Measurements from ENCODE around the gene SAT1. TPM values are rescaled to one million over a fixed set of nuclear protein-coding genes. Genes with fewer than 3 reads are reported as not detected.

Gene SAT1
- total RNA-seq, 4 donors from 2014 or later: 287 to 793 (median 450) TPM

DNA sequence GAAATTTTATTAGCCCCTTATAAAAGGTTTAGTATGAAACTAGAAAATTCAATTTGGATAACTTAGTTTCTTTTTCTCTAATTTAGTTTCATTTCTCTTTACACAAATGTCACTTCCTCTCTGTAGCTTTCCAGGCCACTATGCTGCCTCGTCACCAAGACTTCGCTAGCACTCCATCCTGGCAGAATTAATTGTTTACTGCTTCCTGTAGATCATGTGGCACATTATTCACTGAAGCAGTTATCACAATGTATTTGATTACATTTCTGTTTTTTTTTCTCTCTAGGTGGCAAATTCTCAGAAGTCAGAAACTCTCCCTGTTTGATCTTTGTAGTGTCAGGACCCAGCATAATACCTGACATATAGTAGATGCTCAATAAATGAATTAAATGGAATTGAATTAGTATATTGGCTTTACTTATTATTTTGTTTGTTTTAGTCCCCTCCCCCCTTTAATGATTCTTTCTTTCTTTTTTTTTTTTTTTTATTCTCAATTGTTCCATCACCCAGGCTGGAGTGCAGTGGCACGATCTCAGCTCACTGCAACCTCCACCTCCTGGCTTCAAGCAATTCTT is 9.3 kb upstream of the SAT1 start:
- Histone ChIP-seq H3K27me3 (no peaks in the 10 kb centered on the region), H3K36me3 (no peaks in the 10 kb centered on the region), H3K4me1 (no peaks in the 10 kb centered on the region), H3K27ac (peak overlapping the region in 1 of 4 donors; percentile 42), H3K4me3 (no peak overlapping the region), H3K9me3 (no peaks in the 10 kb centered on the region)
- TF ChIP-seq, protein P1, sequence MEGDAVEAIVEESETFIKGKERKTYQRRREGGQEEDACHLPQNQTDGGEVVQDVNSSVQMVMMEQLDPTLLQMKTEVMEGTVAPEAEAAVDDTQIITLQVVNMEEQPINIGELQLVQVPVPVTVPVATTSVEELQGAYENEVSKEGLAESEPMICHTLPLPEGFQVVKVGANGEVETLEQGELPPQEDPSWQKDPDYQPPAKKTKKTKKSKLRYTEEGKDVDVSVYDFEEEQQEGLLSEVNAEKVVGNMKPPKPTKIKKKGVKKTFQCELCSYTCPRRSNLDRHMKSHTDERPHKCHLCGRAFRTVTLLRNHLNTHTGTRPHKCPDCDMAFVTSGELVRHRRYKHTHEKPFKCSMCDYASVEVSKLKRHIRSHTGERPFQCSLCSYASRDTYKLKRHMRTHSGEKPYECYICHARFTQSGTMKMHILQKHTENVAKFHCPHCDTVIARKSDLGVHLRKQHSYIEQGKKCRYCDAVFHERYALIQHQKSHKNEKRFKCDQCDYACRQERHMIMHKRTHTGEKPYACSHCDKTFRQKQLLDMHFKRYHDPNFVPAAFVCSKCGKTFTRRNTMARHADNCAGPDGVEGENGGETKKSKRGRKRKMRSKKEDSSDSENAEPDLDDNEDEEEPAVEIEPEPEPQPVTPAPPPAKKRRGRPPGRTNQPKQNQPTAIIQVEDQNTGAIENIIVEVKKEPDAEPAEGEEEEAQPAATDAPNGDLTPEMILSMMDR (IDR thresholded peaks at IDR 0.05): no peak
- no peak for TF ChIP-seq POLR2A (IDR thresholded peaks at IDR 0.05)
- intact Hi-C loops (cut with DNase I): no loop called here
- DNase-seq: no peak
- 46 to 55% methylated on average over 2 to 3 of the region's 3 CpGs for WGBS, 2 donors

DNA sequence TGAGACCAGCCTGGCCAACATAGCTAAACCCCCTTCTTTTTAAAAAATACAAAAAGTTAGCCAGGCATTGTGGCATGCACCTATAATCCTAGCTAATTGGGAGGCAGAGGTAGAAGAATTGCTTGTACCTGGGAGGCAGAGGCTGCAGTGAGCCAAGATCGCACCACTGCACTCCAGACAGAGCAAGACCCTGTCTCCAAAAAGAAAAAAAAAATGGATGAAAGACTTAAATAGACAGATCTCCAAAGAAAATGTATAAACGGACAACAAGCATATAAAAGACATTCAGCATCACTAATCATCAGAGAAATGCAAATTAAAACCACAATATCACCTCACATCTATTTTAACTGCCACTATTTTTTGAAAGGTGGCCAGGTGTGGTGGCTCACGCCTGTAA is 6.6 kb upstream of the SAT1 start:
- H3K4me3 ChIP-seq: no peak overlapping the region
- no peak for TF ChIP-seq POLR2A (IDR thresholded peaks at IDR 0.05)
- TF ChIP-seq, protein P1 (IDR thresholded peaks at IDR 0.05): no peak
- H3K36me3 ChIP-seq: no peaks in the 10 kb centered on the region
- no peak for DNase-seq
- no peaks in the 10 kb centered on the region for H3K27me3 ChIP-seq
- H3K9me3 ChIP-seq: no peaks in the 10 kb centered on the region
- WGBS, 2 donors: 74 to 89% methylated on average over 3 of the region's 3 CpGs
- no peaks in the 10 kb centered on the region for H3K4me1 ChIP-seq
- H3K27ac ChIP-seq: no peak overlapping the region
- intact Hi-C loops (cut with DNase I): no loop called here

- TF ChIP-seq, protein P1 (IDR thresholded peaks at IDR 0.05): peak in 1 of 6 experiments; percentile 50
- TF ChIP-seq POLR2A (IDR thresholded peaks at IDR 0.05): no peak
- intact Hi-C loops (cut with DNase I): no loop called here
- Histone ChIP-seq H3K27ac (no peak overlapping the region), H3K4me3 (no peak overlapping the region), H3K4me1 (peaks cover 0 to 9% (median 0%) of the 10 kb centered on the region in 3 donors), H3K27me3 (no peaks in the 10 kb centered on the region), H3K9me3 (no peaks in the 10 kb centered on the region), H3K36me3 (no peaks in the 10 kb centered on the region)
- WGBS, 2 donors: 34 to 44% methylated on average over 3 of the region's 4 CpGs
- DNase-seq: no peak
Measured at GRCh38 chrX:23779025-23779424, 3.9 kb upstream of the SAT1 start.

GRCh38 chrX:23782455-23782854 is 518 bp upstream of the SAT1 start:
- TF ChIP-seq, protein P1 (IDR thresholded peaks at IDR 0.05): no peak
- no peak for TF ChIP-seq POLR2A (IDR thresholded peaks at IDR 0.05)
- peak overlapping the region in 3 of 4 donors; percentile 69 to 72 (median 72) for H3K4me3 ChIP-seq
- intact Hi-C loops (cut with DNase I): no loop called here
- H3K9me3 ChIP-seq: no peaks in the 10 kb centered on the region
- H3K27ac ChIP-seq: peak overlapping the region in 3 of 4 donors; percentile 61 to 97 (median 62)
- DNase-seq: no peak
- H3K27me3 ChIP-seq: no peaks in the 10 kb centered on the region
- peaks cover 0 to 15% (median 0%) of the 10 kb centered on the region in 3 donors for H3K36me3 ChIP-seq
- WGBS, 2 donors: 33 to 61% methylated on average over 6 of the region's 6 CpGs
- H3K4me1 ChIP-seq: peaks cover 0 to 25% (median 0%) of the 10 kb centered on the region in 3 donors

GRCh38 chrX:23783589-23784469 is 856 bp downstream of the SAT1 start:
- WGBS, 2 donors: 6 to 46% methylated on average over 14 to 16 of the region's 21 CpGs

More at GRCh38 chrX:23783589-23784469, 856 bp downstream of the SAT1 start:
- H3K4me3 ChIP-seq: peak overlapping the region; percentile 63 to 72 (median 70)
- peak overlapping the region; percentile 91 to 97 (median 95) for H3K27ac ChIP-seq
- no peaks in the 10 kb centered on the region for H3K27me3 ChIP-seq
- DNase-seq: no peak
- TF ChIP-seq, protein P1 (IDR thresholded peaks at IDR 0.05): no peak
- peak in 1 of 4 donors; percentile 11 for TF ChIP-seq POLR2A (IDR thresholded peaks at IDR 0.05)
- intact Hi-C loops (cut with DNase I): no loop called here
- peaks cover 0 to 25% (median 0%) of the 10 kb centered on the region in 3 donors for H3K4me1 ChIP-seq
- no peaks in the 10 kb centered on the region for H3K9me3 ChIP-seq
- peaks cover 0 to 15% (median 0%) of the 10 kb centered on the region in 3 donors for H3K36me3 ChIP-seq
